Stomach smooth muscle (tissue), 2 donors: ENCODE results near the gene PTGDS.

Source experiments
- H3K27ac ChIP-seq: one replicate; pipeline ENCODE4 v1.7.0; 2013; ENCODE audit warnings: mild to moderate bottlenecking, low read length, inconsistent platforms
- H3K27me3 ChIP-seq, 2 donors: one replicate each; pipeline ENCODE4 v1.7.0; 2013; ENCODE audit warnings: low read length in 2 of 2; ENCODE audit not compliant: insufficient read depth in 2 of 2, control insufficient read depth in 1 of 2
- H3K36me3 ChIP-seq, 2 donors: one replicate each; pipeline ENCODE4 v1.7.0; 2013; ENCODE audit warnings: low read length in 2 of 2; ENCODE audit not compliant: control insufficient read depth in 2 of 2, insufficient read depth in 2 of 2
- H3K4me1 ChIP-seq: one replicate; pipeline ENCODE4 v1.7.0; 2013; ENCODE audit warnings: low read length; ENCODE audit not compliant: control insufficient read depth, insufficient read depth
- H3K4me3 ChIP-seq, 2 donors: one replicate each; pipeline ENCODE4 v1.7.0; 2013; ENCODE audit warnings: low read length in 2 of 2
- H3K9ac ChIP-seq, 2 donors: one replicate each; pipeline ENCODE4 v1.7.0; 2013; ENCODE audit warnings: low read length in 2 of 2, mild to moderate bottlenecking in 1 of 2
- H3K9me3 ChIP-seq, 2 donors: one replicate each; pipeline ENCODE4 v1.7.0; 2013; ENCODE audit warnings: low read length in 2 of 2; ENCODE audit not compliant: control insufficient read depth in 2 of 2
- donor health status: healthy.
- donor health status: Pancreatic carcinoma.

The PTGDS gene

GRCh38 chr9:136958898-136959850 lies 18.1 kb upstream of the PTGDS start:
- H3K27ac ChIP-seq, result no peak overlapping the region
- no peaks in the 10 kb centered on the region for H3K36me3 ChIP-seq
- H3K9ac ChIP-seq, result no peak overlapping the region
- no peaks in the 10 kb centered on the region for H3K9me3 ChIP-seq
- H3K4me1 ChIP-seq, result peaks cover 2% of the 10 kb centered on the region
- H3K4me3 ChIP-seq, result no peak overlapping the region
- no peaks in the 10 kb centered on the region for H3K27me3 ChIP-seq

GRCh38 chr9:136960212-136960937 lies 16.9 kb upstream of the PTGDS start:
- Histone ChIP-seq H3K27me3 (no peaks in the 10 kb centered on the region), H3K9ac (no peak overlapping the region), H3K36me3 (no peaks in the 10 kb centered on the region), H3K4me3 (no peak overlapping the region), H3K4me1 (peaks cover 2% of the 10 kb centered on the region), H3K27ac (no peak overlapping the region), H3K9me3 (no peaks in the 10 kb centered on the region)

GRCh38 chr9:136960938-136961275 lies 16.4 kb upstream of the PTGDS start:
- H3K27me3 ChIP-seq, result no peaks in the 10 kb centered on the region
- peaks cover 2% of the 10 kb centered on the region for H3K4me1 ChIP-seq
- H3K9me3 ChIP-seq, result no peaks in the 10 kb centered on the region
- H3K27ac ChIP-seq, result no peak overlapping the region
- no peak overlapping the region for H3K4me3 ChIP-seq
- H3K9ac ChIP-seq, result no peak overlapping the region
- no peaks in the 10 kb centered on the region for H3K36me3 ChIP-seq

GRCh38 chr9:136961279-136962065 lies 15.8 kb upstream of the PTGDS start:
- peaks cover 2% of the 10 kb centered on the region for H3K4me1 ChIP-seq
- H3K27ac ChIP-seq, result no peak overlapping the region
- no peak overlapping the region for H3K9ac ChIP-seq
- H3K36me3 ChIP-seq, result no peaks in the 10 kb centered on the region
- peaks cover 0 to 3% of the 10 kb centered on the region in 2 donors for H3K27me3 ChIP-seq
- H3K4me3 ChIP-seq, result no peak overlapping the region
- H3K9me3 ChIP-seq, result no peaks in the 10 kb centered on the region

- H3K9me3 ChIP-seq, result no peaks in the 10 kb centered on the region
- peaks cover 0 to 3% of the 10 kb centered on the region in 2 donors for H3K27me3 ChIP-seq
- H3K36me3 ChIP-seq, result no peaks in the 10 kb centered on the region
- H3K9ac ChIP-seq, result no peak overlapping the region
- H3K4me3 ChIP-seq, result no peak overlapping the region
- H3K27ac ChIP-seq, result no peak overlapping the region
- peaks cover 2% of the 10 kb centered on the region for H3K4me1 ChIP-seq
Observed at GRCh38 chr9:136962163-136962562, 15.1 kb upstream of the PTGDS start.

GRCh38 chr9:136962701-136963248 lies 14.5 kb upstream of the PTGDS start:
- no peaks in the 10 kb centered on the region for H3K36me3 ChIP-seq
- H3K9me3 ChIP-seq, result no peaks in the 10 kb centered on the region
- no peak overlapping the region for H3K27ac ChIP-seq
- no peak overlapping the region for H3K4me3 ChIP-seq
- no peak overlapping the region for H3K9ac ChIP-seq
- peaks cover 2% of the 10 kb centered on the region for H3K4me1 ChIP-seq
- peaks cover 0 to 3% of the 10 kb centered on the region in 2 donors for H3K27me3 ChIP-seq

- Histone ChIP-seq H3K4me3 (no peak overlapping the region), H3K9me3 (no peaks in the 10 kb centered on the region), H3K36me3 (no peaks in the 10 kb centered on the region), H3K27ac (no peak overlapping the region), H3K27me3 (peaks cover 0 to 3% of the 10 kb centered on the region in 2 donors), H3K4me1 (peaks cover 2% of the 10 kb centered on the region), H3K9ac (no peak overlapping the region)
Observed at GRCh38 chr9:136963341-136963740, 14.0 kb upstream of the PTGDS start.

DNA sequence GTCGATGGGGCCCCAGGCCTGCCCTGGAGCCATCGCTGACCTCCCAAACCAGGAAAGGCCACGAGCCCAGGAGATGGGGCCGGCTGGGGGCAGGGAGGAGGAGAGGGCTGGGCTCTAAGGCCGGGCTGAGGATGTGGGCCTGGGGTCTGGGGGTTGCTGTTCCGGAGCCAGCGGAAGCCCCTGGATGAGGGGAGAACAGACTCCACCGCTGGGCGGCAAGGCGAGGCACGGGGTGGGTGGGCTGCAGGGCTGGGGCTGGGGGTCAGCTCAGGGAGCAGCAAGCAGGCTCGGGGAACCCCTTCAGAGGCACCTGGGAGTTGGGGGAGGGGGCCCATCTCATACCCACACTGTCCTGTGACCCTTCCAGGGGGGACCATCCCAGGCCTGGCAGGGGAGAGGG lies 13.6 kb upstream of the PTGDS start:
- Histone ChIP-seq H3K36me3 (no peaks in the 10 kb centered on the region), H3K27me3 (peaks cover 0 to 3% of the 10 kb centered on the region in 2 donors), H3K4me3 (no peak overlapping the region), H3K9ac (no peak overlapping the region), H3K4me1 (peaks cover 3% of the 10 kb centered on the region), H3K9me3 (no peaks in the 10 kb centered on the region), H3K27ac (no peak overlapping the region)

DNA sequence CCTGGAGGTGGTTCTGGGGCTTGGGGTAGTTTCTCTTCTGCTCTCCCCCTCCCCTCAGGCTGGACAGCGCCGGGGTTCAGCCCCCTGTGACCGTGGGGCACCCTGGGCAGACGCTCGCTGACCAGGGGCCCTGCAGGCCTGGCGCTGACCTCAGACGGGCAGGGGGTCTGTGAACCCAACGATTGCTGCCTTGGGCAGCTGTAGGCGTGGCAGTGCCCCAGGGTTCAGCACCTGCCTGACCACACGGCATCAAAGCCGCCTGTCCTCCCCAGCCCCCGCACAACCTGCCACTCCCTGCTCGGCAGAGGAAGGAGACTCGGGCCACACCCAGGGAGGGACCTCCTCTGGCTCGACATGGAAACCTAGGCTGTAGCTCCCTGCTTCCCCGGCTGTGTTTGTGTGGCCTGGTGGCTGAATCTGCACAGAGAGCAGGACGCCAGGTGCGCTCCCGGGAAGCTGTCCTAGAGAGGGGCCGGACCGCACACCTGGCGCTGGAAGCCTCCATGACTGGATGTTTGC lies 13.1 kb upstream of the PTGDS start:
- Histone ChIP-seq H3K36me3 (no peaks in the 10 kb centered on the region), H3K4me3 (no peak overlapping the region), H3K9me3 (no peaks in the 10 kb centered on the region), H3K27ac (no peak overlapping the region), H3K27me3 (peaks cover 0 to 3% of the 10 kb centered on the region in 2 donors), H3K4me1 (peaks cover 4% of the 10 kb centered on the region), H3K9ac (no peak overlapping the region)

DNA sequence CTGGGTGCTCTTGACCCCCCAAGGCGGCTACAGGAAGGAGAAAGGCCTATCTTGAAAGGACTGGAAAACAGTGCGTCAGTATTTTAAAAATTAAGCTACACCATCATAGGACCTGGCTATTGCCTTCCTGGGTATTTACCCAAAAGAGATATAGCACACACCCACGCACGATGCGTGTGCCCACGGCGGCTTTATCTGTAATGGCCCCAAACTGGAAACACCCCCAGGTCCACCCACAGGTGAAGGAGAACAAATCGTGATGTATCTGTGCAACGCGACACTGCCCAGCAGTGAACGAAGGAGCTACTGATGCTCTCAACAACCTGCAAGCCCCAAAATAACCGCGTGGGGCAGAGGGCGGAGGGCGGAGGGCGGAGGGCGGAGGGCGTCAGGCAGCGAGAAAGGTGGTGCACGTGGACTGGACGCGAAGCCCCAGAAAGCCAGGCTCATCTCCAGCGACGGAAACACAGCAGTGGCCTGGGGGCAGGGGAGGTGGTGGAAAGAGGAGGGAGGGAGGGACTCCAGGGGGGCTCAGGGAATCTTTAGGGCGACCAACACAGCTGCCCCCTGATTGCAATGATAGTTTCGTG lies 12.4 kb upstream of the PTGDS start:
- Histone ChIP-seq H3K9me3 (no peaks in the 10 kb centered on the region), H3K27me3 (peaks cover 0 to 3% of the 10 kb centered on the region in 2 donors), H3K4me3 (no peak overlapping the region), H3K4me1 (peaks cover 4% of the 10 kb centered on the region), H3K36me3 (no peaks in the 10 kb centered on the region), H3K27ac (no peak overlapping the region), H3K9ac (no peak overlapping the region)
